ENCODE measurements around the gene TMEM126B. TPM values are rescaled to one million over a fixed set of nuclear protein-coding genes. Genes with fewer than 3 reads are reported as not detected.
"Not testable (repeated sequence)": the region's sequence is repeated elsewhere in the genome, so short reads cannot be mapped to it uniquely, and the experiment has no call there.

The TMEM126B gene
- total RNA-seq, 1 experiment from 2014 or later: 74.0 TPM

DNA sequence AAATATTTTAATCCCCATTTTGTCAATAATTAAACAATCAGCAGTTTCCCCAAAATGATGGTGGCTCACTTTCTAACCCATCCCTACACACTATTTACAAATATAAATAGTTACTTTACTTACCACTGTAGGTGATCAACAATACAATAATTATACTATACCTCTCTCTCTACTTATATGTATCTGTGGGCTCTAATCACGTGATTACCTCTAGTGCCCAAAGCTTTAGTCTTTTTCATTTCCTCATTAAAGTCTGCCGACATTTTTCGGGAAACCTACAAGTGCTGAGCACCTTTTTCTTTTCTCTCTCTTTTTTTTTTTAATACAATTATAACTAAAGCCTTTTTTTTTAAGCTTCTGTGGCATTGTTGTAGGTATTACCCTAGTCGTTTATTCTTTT lies 25.2 kb upstream of the TMEM126B start:
- Histone ChIP-seq H3K4me2 (ENCODE audit: insufficient read depth, insufficient read length, low read length) (no peak overlapping the region), H2BK12ac (ENCODE audit: insufficient read length, low read depth, low read length) (no peak overlapping the region), H4K91ac (ENCODE audit: insufficient read length, low read depth, low read length) (no peak overlapping the region), H4K5ac (ENCODE audit: insufficient read length, low read depth, low read length) (no peak overlapping the region), H3K79me2 (ENCODE audit: insufficient read depth, low read length) (no peaks in the 10 kb centered on the region), H2BK5ac (ENCODE audit: insufficient read length, low read length) (no peak overlapping the region), H2BK20ac (ENCODE audit: low read depth, low read length, poor library complexity, severe bottlenecking) (no peak overlapping the region), H2BK15ac (ENCODE audit: low read depth, low read length) (no peak overlapping the region), H3K23me2 (ENCODE audit: insufficient read length, low read depth, low read length, poor library complexity, severe bottlenecking) (no peaks in the 10 kb centered on the region), H2AK5ac (ENCODE audit: insufficient read length, low read length) (no peak overlapping the region), H3K56ac (ENCODE audit: insufficient read length, low read depth, low read length) (no peak overlapping the region), H3K4me1 (ENCODE audit: insufficient read depth, low read length) (no peaks in the 10 kb centered on the region; the same call in 1 of the 2 replicates), H3K79me1 (ENCODE audit: insufficient read depth, low read depth, low read length, poor library complexity, severe bottlenecking) (no peaks in the 10 kb centered on the region), H2AFZ (ENCODE audit: low read length) (no peak overlapping the region), H3K9me3 (ENCODE audit: control insufficient read depth, low read depth, low read length) (no peaks in the 10 kb centered on the region), H3K27ac (ENCODE audit: insufficient read length, low read depth, low read length) (no peak overlapping the region), H3K14ac (ENCODE audit: insufficient read depth, low read length) (no peak overlapping the region), H3K9ac (ENCODE audit: extremely low read depth, insufficient read length, low read length) (no peak overlapping the region), H3K23ac (ENCODE audit: insufficient read length, low read depth, low read length) (no peak overlapping the region), H4K8ac (replicated peaks; ENCODE audit: insufficient read length, low read depth, low read length) (no peak overlapping the region), H3K18ac (ENCODE audit: insufficient read length, low read depth, low read length) (no peak overlapping the region), H4K20me1 (ENCODE audit: control insufficient read depth, insufficient read depth, insufficient read length) (no peaks in the 10 kb centered on the region), H3K4ac (ENCODE audit: low read depth, low read length) (no peak overlapping the region), H3T11ph (ENCODE audit: low read length) (no peak overlapping the region), H2BK120ac (ENCODE audit: low read depth, low read length, poor library complexity, severe bottlenecking) (no peak overlapping the region), H3K27me3 (ENCODE audit: insufficient read depth, low read length) (no peaks in the 10 kb centered on the region)
- no CpG with 5 or more reads among the region's 4 CpGs for WGBS (ENCODE audit: extremely low coverage, insufficient read length, low lambda C conversion rate)
- Mint-ChIP-seq H3K27me3 (ENCODE audit: low read depth) (peaks cover 3% of the 10 kb centered on the region; the same call in 1 of the 2 replicates), H3K9me3 (peaks cover 8 to 11% of the 10 kb centered on the region in 2 experiments), H3K36me3 (ENCODE audit: insufficient read depth in 1 of 3, low read depth in 3 of 3) (peaks cover 16 to 20% (median 17%) of the 10 kb centered on the region in 3 experiments), H3K4me3 (no peak overlapping the region), H3K4me1 (peaks cover 39 to 42% of the 10 kb centered on the region in 2 experiments), H3K27ac (no peak overlapping the region)
- TF ChIP-seq CTCF (conservative IDR thresholded peaks at IDR 0.05): no peak
- DNase-seq: no peak

DNA sequence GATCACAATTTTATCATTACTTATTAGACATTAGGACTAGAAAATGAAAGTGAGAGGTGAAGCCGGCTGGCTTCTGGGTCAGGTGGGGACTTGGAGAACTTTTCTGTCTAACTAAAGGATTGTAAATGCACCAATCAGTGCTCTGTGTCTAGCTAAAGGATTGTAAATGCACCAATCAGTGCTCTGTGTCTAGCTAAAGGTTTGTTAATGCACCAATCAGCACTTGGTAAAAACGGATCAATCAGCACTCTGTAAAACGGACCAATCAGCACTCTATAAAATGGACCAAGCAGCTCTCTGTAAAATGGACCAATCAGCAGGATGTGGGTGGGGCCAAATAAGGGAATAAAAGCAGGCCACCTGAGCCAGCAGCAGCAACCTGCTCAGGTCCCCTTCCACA lies 22.2 kb upstream of the TMEM126B start:
- Mint-ChIP-seq H3K4me1 (peaks cover 37 to 39% of the 10 kb centered on the region in 2 experiments), H3K9me3 (peaks cover 15 to 20% of the 10 kb centered on the region in 2 experiments), H3K36me3 (ENCODE audit: insufficient read depth in 1 of 3, low read depth in 3 of 3) (peaks cover 32 to 39% (median 34%) of the 10 kb centered on the region in 3 experiments)
- not testable (repeated sequence) for H3K23me2 ChIP-seq (ENCODE audit: insufficient read length, low read depth, low read length, poor library complexity, severe bottlenecking); H2BK15ac ChIP-seq (ENCODE audit: low read depth, low read length); H3K27ac ChIP-seq (ENCODE audit: insufficient read length, low read depth, low read length); H3K56ac ChIP-seq (ENCODE audit: insufficient read length, low read depth, low read length); H3K4me2 ChIP-seq (ENCODE audit: insufficient read depth, insufficient read length, low read length); H3K9ac ChIP-seq (ENCODE audit: extremely low read depth, insufficient read length, low read length); H3T11ph ChIP-seq (ENCODE audit: low read length); H3K4ac ChIP-seq (ENCODE audit: low read depth, low read length); H3K27me3 Mint-ChIP-seq (ENCODE audit: low read depth); H3K27me3 ChIP-seq (ENCODE audit: insufficient read depth, low read length); H4K20me1 ChIP-seq (ENCODE audit: control insufficient read depth, insufficient read depth, insufficient read length); H3K23ac ChIP-seq (ENCODE audit: insufficient read length, low read depth, low read length); H4K5ac ChIP-seq (ENCODE audit: insufficient read length, low read depth, low read length); H4K91ac ChIP-seq (ENCODE audit: insufficient read length, low read depth, low read length); H3K9me3 ChIP-seq (ENCODE audit: control insufficient read depth, low read depth, low read length); H4K8ac ChIP-seq (replicated peaks; ENCODE audit: insufficient read length, low read depth, low read length); H3K18ac ChIP-seq (ENCODE audit: insufficient read length, low read depth, low read length); H2BK120ac ChIP-seq (ENCODE audit: low read depth, low read length, poor library complexity, severe bottlenecking); H3K27ac Mint-ChIP-seq; H3K79me1 ChIP-seq (ENCODE audit: insufficient read depth, low read depth, low read length, poor library complexity, severe bottlenecking); DNase-seq; H2AFZ ChIP-seq (ENCODE audit: low read length); H3K14ac ChIP-seq (ENCODE audit: insufficient read depth, low read length); H2BK5ac ChIP-seq (ENCODE audit: insufficient read length, low read length); H3K79me2 ChIP-seq (ENCODE audit: insufficient read depth, low read length); H3K4me1 ChIP-seq (ENCODE audit: insufficient read depth, low read length); H3K4me3 Mint-ChIP-seq; H2BK12ac ChIP-seq (ENCODE audit: insufficient read length, low read depth, low read length); H2BK20ac ChIP-seq (ENCODE audit: low read depth, low read length, poor library complexity, severe bottlenecking); H2AK5ac ChIP-seq (ENCODE audit: insufficient read length, low read length)
- no CpG with 5 or more reads among the region's 3 CpGs for WGBS (ENCODE audit: extremely low coverage, insufficient read length, low lambda C conversion rate)

Data from H9 (cell line).